ENCODE results near the gene SPTLC3.

DNA sequence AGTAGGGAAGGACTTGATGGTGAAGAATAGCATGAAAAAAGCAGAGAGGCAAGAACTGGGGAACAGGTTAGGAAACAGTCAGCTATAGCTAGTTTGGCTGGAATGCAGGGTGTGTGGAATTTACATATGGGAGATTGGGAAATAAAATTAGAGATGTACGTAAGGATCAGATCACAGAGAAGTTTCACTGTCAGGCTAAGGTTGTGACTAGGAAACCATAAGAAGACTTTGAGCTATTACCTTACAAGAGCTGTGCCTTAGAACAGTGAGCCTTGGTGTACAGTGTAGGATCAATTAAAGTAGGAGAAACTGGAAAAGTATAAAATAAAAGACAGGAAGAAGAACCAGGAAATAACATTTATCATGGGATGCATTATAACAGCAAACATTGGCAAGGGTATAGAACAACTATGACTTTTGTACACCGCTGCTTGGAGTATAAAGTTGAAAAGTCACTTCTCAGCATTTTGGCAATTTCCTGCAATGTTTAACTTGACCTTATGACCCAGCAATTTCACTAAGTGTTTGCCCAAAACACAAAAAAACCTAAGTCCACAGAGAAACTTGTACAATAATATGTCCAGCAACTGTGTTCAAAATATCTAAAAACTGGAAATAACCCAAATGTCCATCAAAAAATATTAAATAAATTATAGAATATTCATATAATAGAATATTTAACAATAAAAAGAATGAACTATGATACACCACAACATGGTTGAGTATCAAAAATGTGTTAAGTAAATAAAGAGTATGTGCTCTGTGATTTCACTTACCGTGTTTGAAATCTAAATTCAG, 31.2 kb upstream of the SPTLC3 start:
- TF ChIP-seq, protein P1, sequence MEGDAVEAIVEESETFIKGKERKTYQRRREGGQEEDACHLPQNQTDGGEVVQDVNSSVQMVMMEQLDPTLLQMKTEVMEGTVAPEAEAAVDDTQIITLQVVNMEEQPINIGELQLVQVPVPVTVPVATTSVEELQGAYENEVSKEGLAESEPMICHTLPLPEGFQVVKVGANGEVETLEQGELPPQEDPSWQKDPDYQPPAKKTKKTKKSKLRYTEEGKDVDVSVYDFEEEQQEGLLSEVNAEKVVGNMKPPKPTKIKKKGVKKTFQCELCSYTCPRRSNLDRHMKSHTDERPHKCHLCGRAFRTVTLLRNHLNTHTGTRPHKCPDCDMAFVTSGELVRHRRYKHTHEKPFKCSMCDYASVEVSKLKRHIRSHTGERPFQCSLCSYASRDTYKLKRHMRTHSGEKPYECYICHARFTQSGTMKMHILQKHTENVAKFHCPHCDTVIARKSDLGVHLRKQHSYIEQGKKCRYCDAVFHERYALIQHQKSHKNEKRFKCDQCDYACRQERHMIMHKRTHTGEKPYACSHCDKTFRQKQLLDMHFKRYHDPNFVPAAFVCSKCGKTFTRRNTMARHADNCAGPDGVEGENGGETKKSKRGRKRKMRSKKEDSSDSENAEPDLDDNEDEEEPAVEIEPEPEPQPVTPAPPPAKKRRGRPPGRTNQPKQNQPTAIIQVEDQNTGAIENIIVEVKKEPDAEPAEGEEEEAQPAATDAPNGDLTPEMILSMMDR (conservative IDR thresholded peaks at IDR 0.05; ENCODE audit: low read length): no peak
- no peak for TF ChIP-seq EZH2phosphoT487 (IDR thresholded peaks at IDR 0.05; ENCODE audit: borderline replicate concordance, low read depth, low read length)
